Endodermal cell (in vitro differentiated cells): ENCODE measurements around the gene SBDS. TPM values are rescaled to one million over a fixed set of nuclear protein-coding genes. Genes with fewer than 3 reads are reported as not detected.
"Not testable (repeated sequence)": the region's sequence is repeated elsewhere in the genome, so short reads cannot be mapped to it uniquely, and the experiment has no call there.

Source experiments
- DNase-seq: peaks from one replicate; pipeline ENCODE4 v3.0.0-alpha.2; 2017
- H3K27ac ChIP-seq: 2 replicates; pipeline ENCODE4 v1.5.1; 2013; ENCODE audit warnings: mild to moderate bottlenecking, low read depth, low read length, moderate library complexity
- H3K27me3 ChIP-seq: 2 replicates; pipeline ENCODE4 v1.6.1; 2013; ENCODE audit warnings: mild to moderate bottlenecking, low read length, moderate library complexity; ENCODE audit not compliant: insufficient read depth, control insufficient read depth, poor library complexity, severe bottlenecking
- H3K36me3 ChIP-seq: 2 replicates; pipeline ENCODE4 v1.7.0; 2013; ENCODE audit warnings: mild to moderate bottlenecking, low read length, moderate library complexity; ENCODE audit not compliant: control insufficient read depth, insufficient read depth
- H3K4me1 ChIP-seq: one replicate; pipeline ENCODE4 v1.7.0; 2013; ENCODE audit warnings: low read length; ENCODE audit not compliant: control insufficient read depth, insufficient read depth
- H3K4me3 ChIP-seq: 2 replicates; pipeline ENCODE4 v1.5.1; 2013; ENCODE audit warnings: mild to moderate bottlenecking, low read length, moderate library complexity
- H3K9ac ChIP-seq: 2 replicates; pipeline ENCODE4 v1.6.1; 2013; ENCODE audit warnings: mild to moderate bottlenecking, low read length, moderate library complexity; ENCODE audit not compliant: poor library complexity, severe bottlenecking; ENCODE audit errors: extremely low read depth
- H3K9me3 ChIP-seq: 2 replicates; pipeline ENCODE4 v1.6.1; 2013; ENCODE audit warnings: mild to moderate bottlenecking, low read length, moderate library complexity; ENCODE audit not compliant: control insufficient read depth
- H3K27ac Mint-ChIP-seq: 2 replicates; pipeline ENCODE4 v1.8.0; 2020; ENCODE audit warnings: mixed read lengths
- H3K27me3 Mint-ChIP-seq: 2 replicates; pipeline ENCODE4 v1.8.0; 2021; ENCODE audit warnings: mild to moderate bottlenecking, mixed read lengths; ENCODE audit not compliant: insufficient read depth
- H3K36me3 Mint-ChIP-seq: 2 replicates; pipeline ENCODE4 v1.8.0; 2020; ENCODE audit warnings: low read depth, mixed read lengths
- H3K4me1 Mint-ChIP-seq: 2 replicates; pipeline ENCODE4 v1.8.0; 2020; ENCODE audit warnings: mixed read lengths
- H3K4me3 Mint-ChIP-seq: 2 replicates; pipeline ENCODE4 v1.8.0; 2020; ENCODE audit warnings: mild to moderate bottlenecking, moderate library complexity, mixed read lengths
- H3K9me3 Mint-ChIP-seq: 2 replicates; pipeline ENCODE4 v1.8.0; 2020; ENCODE audit warnings: mild to moderate bottlenecking, mixed read lengths
- CTCF ChIP-seq: fragments of 200-600 bp; sonication (generic); conservative IDR thresholded peaks from 2 replicates; pipeline ENCODE4 v1.5.0; 2021; ENCODE audit warnings: antibody characterized with exemption, mild to moderate bottlenecking
- WGBS, 2 experiments: methylation state at CpG; one replicate each; pipeline versions ENCODE4 v1.1.5 to v1.1.7; 2013; ENCODE audit warnings: missing lambda C conversion rate in 2 of 2, mixed read lengths in 1 of 2; ENCODE audit not compliant: insufficient coverage in 1 of 2, insufficient read length in 1 of 2; 5-methylcytosine and 5-hydroxymethylcytosine counted together
- total RNA-seq, 2 donors: library from RNA; stranded (reverse); fragmentation: NEBNext Ultra II Directional in 1 of 2; extraction: Animal tissue kit (Norgen Biotek cat#: 25700) in 1 of 2; gene quantifications; 2 replicates in 1 of 2; 3 replicates in 1 of 2; pipeline ENCODE4 v1.2.1, GENCODE V29; 2021

SBDS gene
- total RNA-seq, 2 donors from 2014 or later = 22.6 to 28.5 TPM

- no peaks in the 10 kb centered on the region for H3K27me3 Mint-ChIP-seq
- Histone ChIP-seq H3K36me3 (peaks cover 32% of the 10 kb centered on the region), H3K27me3 (no peaks in the 10 kb centered on the region), H3K4me3 (no peak overlapping the region), H3K4me1 (no peaks in the 10 kb centered on the region), H3K9ac (no peak overlapping the region), H3K27ac (no peak overlapping the region), H3K9me3 (no peaks in the 10 kb centered on the region)
- H3K9me3 Mint-ChIP-seq = no peaks in the 10 kb centered on the region
- no peak for TF ChIP-seq CTCF
- H3K4me3 Mint-ChIP-seq = no peak overlapping the region
- peaks cover 61% of the 10 kb centered on the region for H3K36me3 Mint-ChIP-seq
- DNase-seq = no peak
- WGBS, 2 experiments = 88 to 90% methylated on average over 3 to 7 of the region's 7 CpGs
- H3K4me1 Mint-ChIP-seq = no peaks in the 10 kb centered on the region
- no peak overlapping the region for H3K27ac Mint-ChIP-seq
Measured at GRCh38 chr7:67021260-67021659, 25.9 kb upstream of the SBDS start.

GRCh38 chr7:67019562-67020390 is 24.4 kb upstream of the SBDS start:
- no peak overlapping the region for H3K4me3 Mint-ChIP-seq
- 79 to 82% methylated on average over 8 of the region's 8 CpGs for WGBS, 2 experiments
- Histone ChIP-seq H3K27me3 (no peaks in the 10 kb centered on the region), H3K4me3 (no peak overlapping the region), H3K9ac (no peak overlapping the region), H3K4me1 (no peaks in the 10 kb centered on the region), H3K9me3 (no peaks in the 10 kb centered on the region), H3K27ac (no peak overlapping the region), H3K36me3 (peaks cover 39% of the 10 kb centered on the region)
- no peaks in the 10 kb centered on the region for H3K9me3 Mint-ChIP-seq
- no peak for DNase-seq
- no peak for TF ChIP-seq CTCF
- H3K27ac Mint-ChIP-seq = no peak overlapping the region
- no peaks in the 10 kb centered on the region for H3K27me3 Mint-ChIP-seq
- H3K36me3 Mint-ChIP-seq = peaks cover 61% of the 10 kb centered on the region
- no peaks in the 10 kb centered on the region for H3K4me1 Mint-ChIP-seq

GRCh38 chr7:67018940-67019339 is 23.6 kb upstream of the SBDS start:
- Mint-ChIP-seq H3K36me3 (peaks cover 64% of the 10 kb centered on the region), H3K27ac (no peak overlapping the region), H3K27me3 (no peaks in the 10 kb centered on the region), H3K4me1 (no peaks in the 10 kb centered on the region), H3K4me3 (no peak overlapping the region), H3K9me3 (no peaks in the 10 kb centered on the region)
- peaks cover 46% of the 10 kb centered on the region for H3K36me3 ChIP-seq
- no peak overlapping the region for H3K9ac ChIP-seq
- no peaks in the 10 kb centered on the region for H3K4me1 ChIP-seq
- no peak for DNase-seq
- no peak overlapping the region for H3K4me3 ChIP-seq
- H3K9me3 ChIP-seq = no peaks in the 10 kb centered on the region
- H3K27ac ChIP-seq = no peak overlapping the region
- no peak for TF ChIP-seq CTCF
- no peaks in the 10 kb centered on the region for H3K27me3 ChIP-seq
- WGBS, 2 experiments = 82 to 85% methylated on average over 7 of the region's 7 CpGs

GRCh38 chr7:67017971-67018370 is 22.6 kb upstream of the SBDS start:
- not testable (repeated sequence) for H3K27me3 Mint-ChIP-seq, H3K4me1 Mint-ChIP-seq, H3K9me3 ChIP-seq, H3K27ac ChIP-seq, H3K4me1 ChIP-seq, H3K9ac ChIP-seq, H3K27me3 ChIP-seq, DNase-seq, H3K9me3 Mint-ChIP-seq, H3K27ac Mint-ChIP-seq, H3K4me3 ChIP-seq, H3K4me3 Mint-ChIP-seq
- 96 to 100% methylated on average over 2 to 8 of the region's 8 CpGs for WGBS, 2 experiments
- peaks cover 66% of the 10 kb centered on the region for H3K36me3 Mint-ChIP-seq
- peaks cover 42% of the 10 kb centered on the region for H3K36me3 ChIP-seq

GRCh38 chr7:67014076-67014622 is 18.8 kb upstream of the SBDS start:
- not testable (repeated sequence) for H3K9me3 Mint-ChIP-seq, H3K9ac ChIP-seq, H3K27ac Mint-ChIP-seq, H3K27me3 ChIP-seq, H3K9me3 ChIP-seq, DNase-seq, H3K4me3 ChIP-seq, H3K27me3 Mint-ChIP-seq, H3K4me3 Mint-ChIP-seq, H3K4me1 Mint-ChIP-seq, H3K4me1 ChIP-seq, H3K27ac ChIP-seq
- H3K36me3 ChIP-seq = peaks cover 26% of the 10 kb centered on the region
- WGBS, 2 experiments = 93 to 98% methylated on average over 4 to 7 of the region's 9 CpGs
- H3K36me3 Mint-ChIP-seq = peaks cover 60% of the 10 kb centered on the region
